AG10803 (cell line): Measurements from ENCODE around the gene NXNL1.

Experiments
- DNase-seq: peaks from one replicate; pipeline ENCODE4 v3.0.0; 2010; ENCODE audit warnings: low read depth
- H3K4me3 ChIP-seq: 2 replicates; pipeline ENCODE4 v1.5.1; 2011; ENCODE audit warnings: mild to moderate bottlenecking, low read length, control low read depth
- TF ChIP-seq, protein P1 (sequence below): conservative IDR thresholded peaks from 2 replicates; pipeline ENCODE4 v1.5.1; 2011; ENCODE audit warnings: mild to moderate bottlenecking, low read length, control low read depth, inconsistent platforms

The NXNL1 gene

DNA sequence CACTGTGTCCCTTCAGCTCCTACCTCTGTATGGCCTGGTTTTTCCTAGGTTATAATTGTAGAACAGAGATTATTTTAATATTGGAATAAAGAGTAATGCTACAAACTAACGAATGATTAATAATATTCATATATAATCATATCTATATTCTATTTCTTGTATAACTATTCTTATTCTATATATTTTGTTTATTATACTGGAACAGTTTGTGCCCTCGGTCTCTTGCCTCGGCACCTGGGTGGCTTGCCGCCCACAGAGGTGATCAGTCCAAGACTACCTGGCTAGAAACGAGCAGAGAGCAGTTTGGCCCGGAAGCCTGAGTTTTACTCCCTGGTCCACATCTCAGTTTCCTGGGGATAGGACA lies 5.7 kb upstream of the NXNL1 start:
- TF ChIP-seq, protein P1, sequence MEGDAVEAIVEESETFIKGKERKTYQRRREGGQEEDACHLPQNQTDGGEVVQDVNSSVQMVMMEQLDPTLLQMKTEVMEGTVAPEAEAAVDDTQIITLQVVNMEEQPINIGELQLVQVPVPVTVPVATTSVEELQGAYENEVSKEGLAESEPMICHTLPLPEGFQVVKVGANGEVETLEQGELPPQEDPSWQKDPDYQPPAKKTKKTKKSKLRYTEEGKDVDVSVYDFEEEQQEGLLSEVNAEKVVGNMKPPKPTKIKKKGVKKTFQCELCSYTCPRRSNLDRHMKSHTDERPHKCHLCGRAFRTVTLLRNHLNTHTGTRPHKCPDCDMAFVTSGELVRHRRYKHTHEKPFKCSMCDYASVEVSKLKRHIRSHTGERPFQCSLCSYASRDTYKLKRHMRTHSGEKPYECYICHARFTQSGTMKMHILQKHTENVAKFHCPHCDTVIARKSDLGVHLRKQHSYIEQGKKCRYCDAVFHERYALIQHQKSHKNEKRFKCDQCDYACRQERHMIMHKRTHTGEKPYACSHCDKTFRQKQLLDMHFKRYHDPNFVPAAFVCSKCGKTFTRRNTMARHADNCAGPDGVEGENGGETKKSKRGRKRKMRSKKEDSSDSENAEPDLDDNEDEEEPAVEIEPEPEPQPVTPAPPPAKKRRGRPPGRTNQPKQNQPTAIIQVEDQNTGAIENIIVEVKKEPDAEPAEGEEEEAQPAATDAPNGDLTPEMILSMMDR, result no peak
- DNase-seq, result no peak
- no peak overlapping the region for H3K4me3 ChIP-seq

DNA sequence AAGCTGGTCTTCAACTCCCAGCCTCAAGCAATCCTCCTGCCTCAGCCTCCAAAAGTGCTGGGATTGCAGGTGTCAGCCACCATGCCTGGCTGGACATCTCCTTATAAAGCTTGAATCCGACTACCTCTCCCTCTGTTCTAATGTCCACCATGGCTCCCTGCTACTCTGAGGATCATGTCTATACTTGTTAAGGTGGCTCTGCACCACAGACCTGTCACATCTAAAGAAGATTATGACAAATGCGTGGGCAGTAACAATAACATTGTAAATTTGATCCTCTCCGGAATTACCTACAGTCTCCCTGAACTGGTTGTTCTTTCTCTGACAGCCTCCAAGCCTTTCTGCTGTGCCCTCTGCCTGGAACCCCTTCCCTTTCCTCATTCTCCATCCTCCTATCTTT lies 1.8 kb downstream of the NXNL1 start:
- TF ChIP-seq, protein P1, result no peak
- no peak for DNase-seq
- H3K4me3 ChIP-seq, result no peak overlapping the region

DNA sequence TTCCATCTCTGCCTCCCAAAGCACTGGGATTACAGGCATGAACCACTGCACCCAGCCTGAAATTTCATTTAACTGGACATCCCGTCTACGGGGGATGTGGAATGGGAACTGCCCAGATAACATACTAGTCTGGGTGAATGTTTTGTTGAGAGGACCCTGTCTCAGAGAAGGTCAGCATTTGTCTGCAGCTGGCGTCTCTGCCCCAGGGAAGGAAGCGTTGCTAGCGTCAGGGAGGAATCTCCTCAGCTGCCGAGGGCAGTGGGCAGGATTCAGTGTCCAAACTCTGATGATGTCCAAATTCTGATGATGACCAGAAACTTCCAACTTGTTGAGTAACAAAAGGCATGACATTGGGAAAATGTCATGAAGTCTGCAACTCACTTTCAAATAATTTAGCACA lies 3.1 kb downstream of the NXNL1 start:
- no peak overlapping the region for H3K4me3 ChIP-seq
- DNase-seq, result no peak
- TF ChIP-seq, protein P1, result no peak

DNA sequence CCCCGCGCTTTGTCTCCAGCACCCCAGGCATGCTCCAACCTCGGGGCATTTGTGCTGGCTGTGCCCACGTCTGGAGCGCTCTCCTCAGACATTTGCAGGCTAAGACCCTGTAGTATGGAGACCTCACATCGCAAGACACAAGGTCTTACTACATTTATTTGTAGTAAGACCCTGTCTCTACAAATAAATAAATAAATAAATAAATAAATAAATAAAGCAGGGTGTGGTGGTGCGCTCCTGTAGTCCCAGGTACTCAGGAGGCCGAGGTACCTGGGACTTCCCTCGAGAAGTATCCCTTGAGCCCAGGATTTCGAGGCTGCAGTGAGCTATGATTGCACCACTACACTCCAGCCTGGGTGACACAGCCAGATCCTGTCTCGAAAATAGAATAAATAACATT lies 4.6 kb downstream of the NXNL1 start:
- TF ChIP-seq, protein P1, result no peak
- no peak for DNase-seq
- H3K4me3 ChIP-seq, result no peak overlapping the region

DNA sequence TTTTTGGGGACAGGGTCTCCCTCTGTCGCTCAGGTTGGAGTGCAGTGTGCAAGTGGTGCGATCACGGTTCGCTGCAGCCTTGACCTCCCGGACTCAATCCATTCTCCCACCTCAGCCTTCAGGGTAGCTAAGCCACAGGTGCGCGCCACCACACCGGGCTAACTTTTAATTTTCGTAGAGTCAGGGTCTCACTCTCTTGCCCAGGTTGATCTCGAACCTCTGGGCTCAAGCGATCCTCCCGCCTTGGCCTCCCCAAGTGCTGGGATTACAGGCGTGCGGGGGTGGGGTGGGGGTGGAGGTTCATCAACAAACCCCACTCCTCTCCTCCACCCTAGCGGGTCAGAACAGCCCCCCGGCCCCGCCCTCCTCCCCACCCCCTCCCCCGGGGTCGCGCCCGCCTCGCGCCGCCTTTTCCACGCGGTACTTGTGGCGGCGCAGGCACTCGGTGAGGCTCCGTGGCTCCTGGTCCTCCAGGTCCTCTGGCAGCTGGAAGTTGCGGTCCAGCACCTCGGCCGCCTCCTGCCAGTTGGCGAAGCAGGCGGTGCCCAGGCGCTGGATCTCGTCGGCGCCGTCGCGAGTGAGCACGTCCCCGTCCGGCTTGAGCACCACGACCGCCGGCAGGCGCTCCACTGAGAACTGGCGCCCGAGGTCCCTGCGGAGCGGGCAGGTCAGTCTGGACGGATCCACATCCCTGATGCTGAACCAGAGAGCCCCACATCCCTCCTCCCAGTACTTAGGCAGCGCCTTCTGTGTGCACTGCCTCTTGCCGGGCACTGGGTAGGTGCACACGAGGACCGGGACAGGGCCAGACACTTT lies 5.2 kb downstream of the NXNL1 start:
- TF ChIP-seq, protein P1, result no peak
- no peak for DNase-seq
- no peak overlapping the region for H3K4me3 ChIP-seq

DNA sequence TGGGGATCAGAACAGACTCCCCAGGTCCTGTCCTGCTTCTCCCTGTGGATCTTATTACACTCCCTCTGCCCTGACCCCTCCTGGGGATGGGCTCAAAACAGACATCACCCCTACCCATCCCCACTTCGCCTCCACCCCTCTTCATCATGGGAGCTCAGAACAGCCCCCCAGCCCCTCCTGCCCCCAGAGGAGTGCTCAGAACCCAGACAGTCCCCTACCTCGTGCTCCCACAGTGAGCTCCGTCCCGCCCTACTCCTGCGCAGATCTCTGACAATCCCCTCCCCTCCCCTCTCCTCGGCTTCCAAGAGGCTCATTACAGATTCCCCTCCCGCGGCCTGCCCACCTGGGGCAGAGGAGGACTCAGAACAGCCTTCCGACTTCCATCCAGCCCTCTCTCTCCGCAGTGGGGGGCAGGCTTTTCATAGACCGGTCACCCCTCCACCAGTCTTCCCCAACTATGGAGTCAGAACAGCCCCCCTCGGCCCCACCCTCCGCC lies 6.1 kb downstream of the NXNL1 start:
- no peak overlapping the region for H3K4me3 ChIP-seq
- TF ChIP-seq, protein P1, result no peak
- DNase-seq, result no peak

DNA sequence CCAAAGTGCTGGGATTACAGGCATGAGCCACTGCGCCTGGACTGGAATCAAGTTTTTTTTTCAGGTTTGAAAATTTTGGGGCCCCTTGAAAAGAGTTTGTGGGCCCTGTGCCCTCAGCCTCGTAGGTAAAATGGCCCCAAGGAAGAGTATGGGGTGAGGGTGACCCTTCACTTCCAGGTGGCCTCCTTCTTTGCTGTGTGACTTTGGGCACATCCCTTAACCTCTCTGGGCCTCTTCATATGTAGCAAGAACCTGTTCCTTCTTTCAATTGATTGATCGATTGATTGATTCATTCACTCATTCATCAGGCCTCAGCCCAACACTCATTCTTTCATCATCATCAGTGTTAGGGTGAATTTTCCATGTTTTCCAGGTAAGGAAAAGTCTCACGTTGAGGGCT lies 8.9 kb downstream of the NXNL1 start:
- H3K4me3 ChIP-seq, result no peak overlapping the region
- TF ChIP-seq, protein P1, result no peak
- DNase-seq, result no peak
